ENCODE measurements around the gene MTCL3.

The MTCL3 gene

GRCh38 chr6:127463056-127463455 lies 56.1 kb downstream of the MTCL3 start:
- no peak overlapping the region for H3K4me3 ChIP-seq (ENCODE audit: low read depth, low read length)
- POLR2A ChIA-PET, result no interaction called here
- DNase-seq (ENCODE audit: low read depth, low spot score), result no peak
- CTCF ChIA-PET, result interaction anchor here (1.0 to 7.0 kb wide), 7 partner anchors 9 to 283 kb away, joined by 3 to 112 read pairs (median 6); no protein-coding TSS in a partner anchor
- TF ChIP-seq, protein P1, sequence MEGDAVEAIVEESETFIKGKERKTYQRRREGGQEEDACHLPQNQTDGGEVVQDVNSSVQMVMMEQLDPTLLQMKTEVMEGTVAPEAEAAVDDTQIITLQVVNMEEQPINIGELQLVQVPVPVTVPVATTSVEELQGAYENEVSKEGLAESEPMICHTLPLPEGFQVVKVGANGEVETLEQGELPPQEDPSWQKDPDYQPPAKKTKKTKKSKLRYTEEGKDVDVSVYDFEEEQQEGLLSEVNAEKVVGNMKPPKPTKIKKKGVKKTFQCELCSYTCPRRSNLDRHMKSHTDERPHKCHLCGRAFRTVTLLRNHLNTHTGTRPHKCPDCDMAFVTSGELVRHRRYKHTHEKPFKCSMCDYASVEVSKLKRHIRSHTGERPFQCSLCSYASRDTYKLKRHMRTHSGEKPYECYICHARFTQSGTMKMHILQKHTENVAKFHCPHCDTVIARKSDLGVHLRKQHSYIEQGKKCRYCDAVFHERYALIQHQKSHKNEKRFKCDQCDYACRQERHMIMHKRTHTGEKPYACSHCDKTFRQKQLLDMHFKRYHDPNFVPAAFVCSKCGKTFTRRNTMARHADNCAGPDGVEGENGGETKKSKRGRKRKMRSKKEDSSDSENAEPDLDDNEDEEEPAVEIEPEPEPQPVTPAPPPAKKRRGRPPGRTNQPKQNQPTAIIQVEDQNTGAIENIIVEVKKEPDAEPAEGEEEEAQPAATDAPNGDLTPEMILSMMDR (IDR thresholded peaks at IDR 0.05; ENCODE audit: insufficient read depth, low read length, missing control alignments), result no peak

GRCh38 chr6:127462376-127462775 lies 56.8 kb downstream of the MTCL3 start:
- ChIA-PET POLR2A (no interaction called here), CTCF (interaction anchor here (0.6 to 7.0 kb wide), 7 partner anchors 8 to 161 kb away, joined by 3 to 112 read pairs (median 4); no protein-coding TSS in a partner anchor)
- TF ChIP-seq, protein P1 (IDR thresholded peaks at IDR 0.05; ENCODE audit: insufficient read depth, low read length, missing control alignments), result no peak
- DNase-seq (ENCODE audit: low read depth, low spot score), result no peak
- no peak overlapping the region for H3K4me3 ChIP-seq (ENCODE audit: low read depth, low read length)

DNA sequence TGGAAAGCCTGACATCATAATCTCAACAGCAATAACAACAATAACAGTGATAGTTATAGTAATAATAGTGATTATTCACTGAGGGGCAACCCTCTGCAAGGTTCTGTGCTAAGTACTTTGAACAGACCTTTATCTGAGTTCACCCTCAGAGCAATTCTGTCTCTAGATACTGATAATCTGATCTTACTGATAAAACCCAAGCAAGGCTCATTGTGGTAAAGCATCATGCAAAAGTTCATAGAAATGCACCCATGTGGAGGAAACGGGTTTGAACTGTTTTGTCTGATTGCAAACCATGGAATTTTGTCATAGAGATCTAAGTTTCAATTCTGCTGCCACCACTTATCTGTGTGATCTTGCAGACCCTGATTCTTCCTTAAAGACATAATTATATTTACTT lies 58.7 kb downstream of the MTCL3 start:
- TF ChIP-seq, protein P1 (IDR thresholded peaks at IDR 0.05; ENCODE audit: insufficient read depth, low read length, missing control alignments), result no peak
- ChIA-PET CTCF (interaction anchor here (2.8 to 3.1 kb wide), 3 partner anchors 56 to 159 kb away, joined by 10 to 17 read pairs (median 13); no protein-coding TSS in a partner anchor), POLR2A (no interaction called here)
- DNase-seq (ENCODE audit: low read depth, low spot score), result no peak
- no peak overlapping the region for H3K4me3 ChIP-seq (ENCODE audit: low read depth, low read length)

GRCh38 chr6:127459231-127459641 lies 59.9 kb downstream of the MTCL3 start, which contains the start of gene KIAA0408:
Gene KIAA0408 (minus strand): TSS chr6:127459389. CDS start chr6:127453981, 5,408 bp downstream.
- ChIA-PET CTCF (interaction anchor here (0.7 to 3.1 kb wide), 5 partner anchors 55 to 158 kb away, joined by 3 to 17 read pairs (median 10); no protein-coding TSS in a partner anchor), POLR2A (no interaction called here)
- H3K4me3 ChIP-seq (ENCODE audit: low read depth, low read length), result peak within 1 kb of the TSS; percentile 9
- TF ChIP-seq, protein P1 (IDR thresholded peaks at IDR 0.05; ENCODE audit: insufficient read depth, low read length, missing control alignments), result no peak
- DNase-seq (ENCODE audit: low read depth, low spot score), result peak; percentile 36

GRCh38 chr6:127458817-127459216 lies 60.3 kb downstream of the MTCL3 start:
- ChIA-PET POLR2A (no interaction called here), CTCF (interaction anchor here (0.9 to 3.1 kb wide), 4 partner anchors 56 to 157 kb away, joined by 3 to 17 read pairs (median 12); no protein-coding TSS in a partner anchor)

DNA sequence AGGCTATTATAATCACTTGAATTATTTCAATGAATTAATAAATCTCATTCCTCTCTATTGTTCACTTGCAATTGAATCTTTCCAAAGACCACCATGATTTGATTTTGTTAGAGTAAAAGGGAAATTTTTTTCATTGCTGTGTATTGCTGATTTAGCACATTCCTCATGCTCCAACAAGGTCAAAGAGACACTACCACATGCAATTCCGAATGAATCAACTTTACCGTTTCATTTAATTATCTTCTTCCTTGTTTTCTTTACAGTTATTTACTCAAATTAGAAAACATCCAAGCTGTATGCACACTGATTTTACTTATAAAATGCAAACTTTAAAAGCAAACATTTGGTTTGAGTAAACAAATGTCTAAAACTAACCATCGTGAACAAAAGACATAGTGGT lies 60.9 kb downstream of the MTCL3 start:
- TF ChIP-seq, protein P1 (IDR thresholded peaks at IDR 0.05; ENCODE audit: insufficient read depth, low read length, missing control alignments), result no peak
- ChIA-PET CTCF (interaction anchor here (2.8 to 3.1 kb wide), 3 partner anchors 58 to 157 kb away, joined by 10 to 17 read pairs (median 13); no protein-coding TSS in a partner anchor), POLR2A (no interaction called here)
- no peak for DNase-seq (ENCODE audit: low read depth, low spot score)
- H3K4me3 ChIP-seq (ENCODE audit: low read depth, low read length), result no peak overlapping the region

More at GRCh38 chr6:127458817-127459216, 60.3 kb downstream of the MTCL3 start:
- TF ChIP-seq, protein P1 (IDR thresholded peaks at IDR 0.05; ENCODE audit: insufficient read depth, low read length, missing control alignments), result no peak
- H3K4me3 ChIP-seq (ENCODE audit: low read depth, low read length), result peak overlapping the region; percentile 9
- no peak for DNase-seq (ENCODE audit: low read depth, low spot score)
